ENCODE measurements around the gene BCAP29. TPM values are rescaled to one million over a fixed set of nuclear protein-coding genes. Genes with fewer than 3 reads are reported as not detected.
A peak's percentile ranks its signal among the peaks of the same experiment; 100 is the strongest.

Gene BCAP29
- polyA plus RNA-seq, 1 donor (not counting 4 experiments of a cell fraction or from before 2014, with no cell fraction given), result 141 TPM

DNA sequence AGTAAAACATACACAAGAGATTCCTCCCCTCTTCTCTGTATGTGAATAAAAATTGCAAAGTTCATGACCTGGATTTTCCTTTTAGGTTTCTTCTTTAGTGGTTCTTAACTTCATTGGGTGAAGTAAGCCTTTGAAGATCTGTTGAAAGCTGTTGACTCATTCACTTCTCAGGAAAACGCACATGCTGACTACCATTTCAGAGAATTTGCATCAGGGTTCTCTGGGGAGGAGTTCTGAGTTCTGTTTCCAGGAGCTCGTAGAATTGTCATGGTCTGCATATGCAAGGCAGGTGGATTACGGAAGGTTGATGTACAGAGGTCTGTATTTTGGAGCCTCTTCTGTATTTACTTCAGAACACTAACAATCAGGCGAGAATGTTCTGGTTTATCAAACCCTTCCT is 79.6 kb downstream of the BCAP29 start:
- Histone ChIP-seq H3K4me2 (ENCODE audit: control insufficient read depth, extremely low read depth, insufficient read depth, low read depth, low read length) (no peak overlapping the region), H3K4me3 (ENCODE audit: control insufficient read depth in 2 of 3, extremely low read depth in 1 of 3, insufficient read depth in 2 of 3, low read depth in 1 of 3, low read length in 3 of 3) (no peak overlapping the region), H3K9me1 (ENCODE audit: control insufficient read depth, extremely low read depth, insufficient read depth, low read length) (no peaks in the 10 kb centered on the region), H3K36me3 (ENCODE audit: control insufficient read depth in 2 of 2, extremely low read depth in 1 of 2, insufficient read depth in 2 of 2, low read length in 2 of 2) (no peaks in the 10 kb centered on the region), H3K4me1 (ENCODE audit: control insufficient read depth, extremely low read depth, insufficient read depth, low read length) (peaks cover 4% of the 10 kb centered on the region), H2AFZ (ENCODE audit: control insufficient read depth, low read length) (no peak overlapping the region), H3K9ac (ENCODE audit: control insufficient read depth, extremely low read depth, insufficient read depth, low read length) (no peak overlapping the region), H3K9me3 (ENCODE audit: control insufficient read depth, low read depth, low read length) (no peaks in the 10 kb centered on the region), H4K20me1 (ENCODE audit: control insufficient read depth, extremely low read depth, insufficient read depth, low read length) (no peaks in the 10 kb centered on the region), H3K79me2 (ENCODE audit: control insufficient read depth, insufficient read depth, low read length) (no peaks in the 10 kb centered on the region), H3K27me3 (ENCODE audit: control insufficient read depth, extremely low read depth, insufficient read depth, low read length) (peaks cover 30% of the 10 kb centered on the region), H3K27ac (ENCODE audit: control insufficient read depth, insufficient read depth, low read length) (no peak overlapping the region)
- DNase-seq (ENCODE audit: low read depth, low spot score) (no peak), FAIRE-seq (peak; percentile 73)
- dilution Hi-C loops (cut with MboI; ENCODE audit: extremely low pct_ligation_motif_present, low sequenced_read_pairs), result no loop called here
- TF ChIP-seq CTCF (optimal IDR thresholded peaks at IDR 0.05 in 1 of 3, IDR thresholded peaks at IDR 0.05 in 1 of 3, conservative IDR thresholded peaks at IDR 0.05 in 1 of 3; ENCODE audit: extremely low read depth in 1 of 3, insufficient read depth in 2 of 3, low read length in 3 of 3) (no peak), EZH2 (IDR thresholded peaks at IDR 0.05; ENCODE audit: low read length) (no peak)

- H3K27ac ChIP-seq (ENCODE audit: control insufficient read depth, insufficient read depth, low read length), result no peak within 1 kb of the TSS
- H3K4me2 ChIP-seq (ENCODE audit: control insufficient read depth, extremely low read depth, insufficient read depth, low read depth, low read length), result peak within 1 kb of the TSS; percentile 91
- H3K4me3 ChIP-seq (ENCODE audit: control insufficient read depth in 2 of 3, extremely low read depth in 1 of 3, insufficient read depth in 2 of 3, low read depth in 1 of 3, low read length in 3 of 3), result peak within 1 kb of the TSS; percentile 40 to 67 (median 59)
- DNase-seq (ENCODE audit: low read depth, low spot score) (no peak), FAIRE-seq (no peak)
- H3K79me2 ChIP-seq (ENCODE audit: control insufficient read depth, insufficient read depth, low read length), result no peaks in the 10 kb centered on the region
- TF ChIP-seq CTCF (optimal IDR thresholded peaks at IDR 0.05 in 1 of 3, IDR thresholded peaks at IDR 0.05 in 1 of 3, conservative IDR thresholded peaks at IDR 0.05 in 1 of 3; ENCODE audit: extremely low read depth in 1 of 3, insufficient read depth in 2 of 3, low read length in 3 of 3) (no peak), EZH2 (IDR thresholded peaks at IDR 0.05; ENCODE audit: low read length) (no peak)
- H2AFZ ChIP-seq (ENCODE audit: control insufficient read depth, low read length), result peak within 1 kb of the TSS; percentile 81
- H3K36me3 ChIP-seq (ENCODE audit: control insufficient read depth in 2 of 2, extremely low read depth in 1 of 2, insufficient read depth in 2 of 2, low read length in 2 of 2), result no peaks in the 10 kb centered on the region
- H3K4me1 ChIP-seq (ENCODE audit: control insufficient read depth, extremely low read depth, insufficient read depth, low read length), result peaks cover 4% of the 10 kb centered on the region
- H3K9ac ChIP-seq (ENCODE audit: control insufficient read depth, extremely low read depth, insufficient read depth, low read length), result no peak within 1 kb of the TSS
- peaks cover 30% of the 10 kb centered on the region for H3K27me3 ChIP-seq (ENCODE audit: control insufficient read depth, extremely low read depth, insufficient read depth, low read length)
- H3K9me3 ChIP-seq (ENCODE audit: control insufficient read depth, low read depth, low read length), result no peaks in the 10 kb centered on the region
- dilution Hi-C loops (cut with MboI; ENCODE audit: extremely low pct_ligation_motif_present, low sequenced_read_pairs), result no loop called here
- no peaks in the 10 kb centered on the region for H4K20me1 ChIP-seq (ENCODE audit: control insufficient read depth, extremely low read depth, insufficient read depth, low read length)
- no peaks in the 10 kb centered on the region for H3K9me1 ChIP-seq (ENCODE audit: control insufficient read depth, extremely low read depth, insufficient read depth, low read length)
Observed at GRCh38 chr7:107660381-107661080, 80.5 kb downstream of the BCAP29 start, which contains the start of gene SLC26A4. TSS of gene SLC26A4 (plus strand) at chr7:107660828. CDS start at chr7:107661642, 814 bp downstream.
